ENCODE data around the gene CEBPB.

DNA sequence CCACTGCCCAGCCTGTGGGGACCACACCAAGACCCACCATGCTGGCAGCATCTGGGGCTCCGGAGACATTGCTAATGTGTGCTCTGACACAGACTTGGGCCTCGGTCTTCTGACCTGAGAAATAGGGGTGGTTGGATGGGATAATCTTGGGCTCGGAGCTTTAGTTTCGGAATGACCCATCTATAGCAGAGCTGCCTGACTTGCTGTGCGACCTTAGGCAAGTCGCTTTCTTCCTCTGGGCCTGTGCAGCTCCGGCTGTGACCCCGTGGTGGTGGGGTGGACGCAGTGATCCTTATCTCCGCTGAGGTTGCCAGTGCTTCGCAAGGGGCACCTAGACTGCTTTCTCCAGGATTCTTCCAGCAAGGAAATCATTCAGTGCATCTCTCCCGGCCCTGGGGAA is 43.7 kb downstream of the CEBPB start:
- no peak for TF ChIP-seq EP300 (IDR thresholded peaks at IDR 0.05)
- TF ChIP-seq, protein P1, sequence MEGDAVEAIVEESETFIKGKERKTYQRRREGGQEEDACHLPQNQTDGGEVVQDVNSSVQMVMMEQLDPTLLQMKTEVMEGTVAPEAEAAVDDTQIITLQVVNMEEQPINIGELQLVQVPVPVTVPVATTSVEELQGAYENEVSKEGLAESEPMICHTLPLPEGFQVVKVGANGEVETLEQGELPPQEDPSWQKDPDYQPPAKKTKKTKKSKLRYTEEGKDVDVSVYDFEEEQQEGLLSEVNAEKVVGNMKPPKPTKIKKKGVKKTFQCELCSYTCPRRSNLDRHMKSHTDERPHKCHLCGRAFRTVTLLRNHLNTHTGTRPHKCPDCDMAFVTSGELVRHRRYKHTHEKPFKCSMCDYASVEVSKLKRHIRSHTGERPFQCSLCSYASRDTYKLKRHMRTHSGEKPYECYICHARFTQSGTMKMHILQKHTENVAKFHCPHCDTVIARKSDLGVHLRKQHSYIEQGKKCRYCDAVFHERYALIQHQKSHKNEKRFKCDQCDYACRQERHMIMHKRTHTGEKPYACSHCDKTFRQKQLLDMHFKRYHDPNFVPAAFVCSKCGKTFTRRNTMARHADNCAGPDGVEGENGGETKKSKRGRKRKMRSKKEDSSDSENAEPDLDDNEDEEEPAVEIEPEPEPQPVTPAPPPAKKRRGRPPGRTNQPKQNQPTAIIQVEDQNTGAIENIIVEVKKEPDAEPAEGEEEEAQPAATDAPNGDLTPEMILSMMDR (IDR thresholded peaks at IDR 0.05), result no peak
- no peak for TF ChIP-seq POLR2A (IDR thresholded peaks at IDR 0.05)

Measured in tibial nerve (tissue), 4 donors.